HepG2 (cell line): ENCODE data around the gene SPRYD3. TPM values are rescaled to one million over a fixed set of nuclear protein-coding genes. Genes with fewer than 3 reads are reported as not detected.

Source experiments
- AGO1 ChIP-seq: fragments of 200-400 bp; formaldehyde crosslinking; IDR thresholded peaks from 2 replicates; pipeline ENCODE4 v1.6.1; 2017; ENCODE audit warnings: mild to moderate bottlenecking, low read depth, low read length, moderate library complexity; ENCODE audit not compliant: poor library complexity, severe bottlenecking
- KLF16 ChIP-seq, 2 experiments: sonication (generic) in 1 of 2; formaldehyde crosslinking in 1 of 2; IDR thresholded peaks; 2 replicates each; pipeline versions ENCODE4 v1.6.1 to v1.8.0; 2016 to 2023; ENCODE audit warnings: missing genetic modification reagents in 2 of 2, missing compliant biosample characterization in 1 of 2
- MAFK ChIP-seq, 2 experiments: IDR thresholded peaks in 1 of 2; conservative IDR thresholded peaks in 1 of 2; 2 replicates each; pipeline ENCODE4 v1.6.1; 2011; ENCODE audit warnings: improper control_type of control experiment in 2 of 2, low read length in 2 of 2
- NRL ChIP-seq: sonication (generic); formaldehyde crosslinking; IDR thresholded peaks from 2 replicates; pipeline ENCODE4 v1.5.0; 2020; ENCODE audit warnings: missing genetic modification reagents, mild to moderate bottlenecking, moderate library complexity, borderline replicate concordance
- POLR2A ChIP-seq, 2 experiments: IDR thresholded peaks; 2 replicates each; pipeline ENCODE4 v1.6.1; 2011; ENCODE audit warnings: low read depth in 2 of 2, low read length in 2 of 2, mild to moderate bottlenecking in 1 of 2, moderate library complexity in 1 of 2; ENCODE audit not compliant: insufficient read depth in 1 of 2
- SMAD1 ChIP-seq: sonication (generic); formaldehyde crosslinking; IDR thresholded peaks from 2 replicates; pipeline ENCODE4 v1.4.0; 2020; ENCODE audit warnings: missing genetic modification reagents, low read depth, mild to moderate bottlenecking, borderline replicate concordance
- TBP ChIP-seq: sonication (generic); formaldehyde crosslinking; IDR thresholded peaks from 2 replicates; pipeline ENCODE4 v1.5.0; 2020; ENCODE audit warnings: missing genetic modification reagents
- ZFP91 ChIP-seq: sonication (generic); formaldehyde crosslinking; IDR thresholded peaks from 2 replicates; pipeline ENCODE4 v1.9.0; 2022; ENCODE audit warnings: missing genetic modification reagents, mild to moderate bottlenecking, borderline replicate concordance
- ZFX ChIP-seq: sonication (generic); formaldehyde crosslinking; IDR thresholded peaks from 2 replicates; pipeline ENCODE4 v1.4.0; 2020; ENCODE audit warnings: mild to moderate bottlenecking, low read depth, missing genetic modification reagents, moderate library complexity
- ZNF142 ChIP-seq: sonication (generic); formaldehyde crosslinking; IDR thresholded peaks from 2 replicates; pipeline ENCODE4 v1.4.0; 2020; ENCODE audit warnings: missing genetic modification reagents
- ZNF274 ChIP-seq: sonication (generic); formaldehyde crosslinking; IDR thresholded peaks from 2 replicates; pipeline ENCODE4 v1.5.1; 2020; ENCODE audit warnings: mild to moderate bottlenecking, missing genetic modification reagents
- polyA plus RNA-seq, 8 experiments: library from polyadenylated mRNA; depleted of rRNA in 3 of 8; stranded (reverse) in 7 of 8; unstranded in 1 of 8; fragments of >200 nt; fragmentation: Illumina TruSeq in 4 of 8; extraction: Trizol in 4 of 8; gene quantifications; 2 replicates each; pipeline versions ENCODE4 v1.2.1 to v1.2.3, GENCODE V29; 2011 to 2016; ENCODE audit warnings: low read depth in 4 of 8, missing spikeins in 1 of 8, mixed read lengths in 1 of 8; ENCODE audit not compliant: insufficient read depth in 1 of 8
- total RNA-seq, 5 experiments: library from RNA; depleted of rRNA; stranded (reverse); fragments of >200 nt; fragmentation: Illumina TruSeq; extraction: Trizol; gene quantifications; 2 replicates each; pipeline ENCODE4 v1.2.3, GENCODE V29; 2016; ENCODE audit warnings: low read depth in 1 of 5
- TF ChIP-seq, protein P1 (sequence below): sonication (generic); formaldehyde crosslinking; IDR thresholded peaks from 2 replicates; pipeline ENCODE4 v1.5.1; 2020; ENCODE audit warnings: mild to moderate bottlenecking, moderate library complexity, missing genetic modification reagents
- TF ChIP-seq, protein P2 (sequence below): sonication (generic); formaldehyde crosslinking; IDR thresholded peaks from 2 replicates; pipeline ENCODE4 v1.4.0; 2020; ENCODE audit warnings: mild to moderate bottlenecking, missing genetic modification reagents
- TF ChIP-seq, protein P3 (sequence below): sonication (generic); formaldehyde crosslinking; IDR thresholded peaks from 2 replicates; pipeline ENCODE4 v1.5.1; 2020; ENCODE audit warnings: missing genetic modification reagents, mild to moderate bottlenecking, borderline replicate concordance

Gene SPRYD3
- total and polyA plus RNA-seq, 2 of the 13 experiments (the other 11 are each of a cell fraction or from before 2014, with no cell fraction given) = 9.0 to 9.2 TPM

GRCh38 chr12:53046655-53047220 is 32.5 kb downstream of the SPRYD3 start (continued):
- TF ChIP-seq ZFX (CRISPR knock-in tag) = peak; percentile 43; the same call in 1 of the 2 replicates
- TF ChIP-seq, protein P1, sequence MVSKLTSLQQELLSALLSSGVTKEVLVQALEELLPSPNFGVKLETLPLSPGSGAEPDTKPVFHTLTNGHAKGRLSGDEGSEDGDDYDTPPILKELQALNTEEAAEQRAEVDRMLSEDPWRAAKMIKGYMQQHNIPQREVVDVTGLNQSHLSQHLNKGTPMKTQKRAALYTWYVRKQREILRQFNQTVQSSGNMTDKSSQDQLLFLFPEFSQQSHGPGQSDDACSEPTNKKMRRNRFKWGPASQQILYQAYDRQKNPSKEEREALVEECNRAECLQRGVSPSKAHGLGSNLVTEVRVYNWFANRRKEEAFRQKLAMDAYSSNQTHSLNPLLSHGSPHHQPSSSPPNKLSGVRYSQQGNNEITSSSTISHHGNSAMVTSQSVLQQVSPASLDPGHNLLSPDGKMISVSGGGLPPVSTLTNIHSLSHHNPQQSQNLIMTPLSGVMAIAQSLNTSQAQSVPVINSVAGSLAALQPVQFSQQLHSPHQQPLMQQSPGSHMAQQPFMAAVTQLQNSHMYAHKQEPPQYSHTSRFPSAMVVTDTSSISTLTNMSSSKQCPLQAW (CRISPR knock-in tag) = peak; percentile 59
- 0 out of 2 replicates have a peak, but pooled peaks have one; percentile 52 for TF ChIP-seq TBP (CRISPR knock-in tag)
- TF ChIP-seq NRL = peak; percentile 42; the same call in 1 of the 2 replicates
- TF ChIP-seq MAFK (conservative IDR thresholded peaks at IDR 0.05 in 1 of 2, IDR thresholded peaks at IDR 0.05 in 1 of 2; ENCODE audit: low read length in 2 of 2) = no peak
- 0 out of 2 replicates have a peak, but pooled peaks have one; percentile 26 for TF ChIP-seq ZNF274
- TF ChIP-seq ZFP91 (CRISPR knock-in tag) = peak; percentile 25; the same call in 1 of the 2 replicates
- TF ChIP-seq, protein P2, sequence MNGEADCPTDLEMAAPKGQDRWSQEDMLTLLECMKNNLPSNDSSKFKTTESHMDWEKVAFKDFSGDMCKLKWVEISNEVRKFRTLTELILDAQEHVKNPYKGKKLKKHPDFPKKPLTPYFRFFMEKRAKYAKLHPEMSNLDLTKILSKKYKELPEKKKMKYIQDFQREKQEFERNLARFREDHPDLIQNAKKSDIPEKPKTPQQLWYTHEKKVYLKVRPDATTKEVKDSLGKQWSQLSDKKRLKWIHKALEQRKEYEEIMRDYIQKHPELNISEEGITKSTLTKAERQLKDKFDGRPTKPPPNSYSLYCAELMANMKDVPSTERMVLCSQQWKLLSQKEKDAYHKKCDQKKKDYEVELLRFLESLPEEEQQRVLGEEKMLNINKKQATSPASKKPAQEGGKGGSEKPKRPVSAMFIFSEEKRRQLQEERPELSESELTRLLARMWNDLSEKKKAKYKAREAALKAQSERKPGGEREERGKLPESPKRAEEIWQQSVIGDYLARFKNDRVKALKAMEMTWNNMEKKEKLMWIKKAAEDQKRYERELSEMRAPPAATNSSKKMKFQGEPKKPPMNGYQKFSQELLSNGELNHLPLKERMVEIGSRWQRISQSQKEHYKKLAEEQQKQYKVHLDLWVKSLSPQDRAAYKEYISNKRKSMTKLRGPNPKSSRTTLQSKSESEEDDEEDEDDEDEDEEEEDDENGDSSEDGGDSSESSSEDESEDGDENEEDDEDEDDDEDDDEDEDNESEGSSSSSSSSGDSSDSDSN (CRISPR knock-in tag) = peak; percentile 56
- peak; percentile 89 for TF ChIP-seq AGO1
- peak; percentile 48; the same call in 1 of the 2 replicates for TF ChIP-seq SMAD1
- TF ChIP-seq ZNF142 (CRISPR knock-in tag) = 0 out of 2 replicates have a peak, but pooled peaks have one; percentile 50
- TF ChIP-seq, protein P3, sequence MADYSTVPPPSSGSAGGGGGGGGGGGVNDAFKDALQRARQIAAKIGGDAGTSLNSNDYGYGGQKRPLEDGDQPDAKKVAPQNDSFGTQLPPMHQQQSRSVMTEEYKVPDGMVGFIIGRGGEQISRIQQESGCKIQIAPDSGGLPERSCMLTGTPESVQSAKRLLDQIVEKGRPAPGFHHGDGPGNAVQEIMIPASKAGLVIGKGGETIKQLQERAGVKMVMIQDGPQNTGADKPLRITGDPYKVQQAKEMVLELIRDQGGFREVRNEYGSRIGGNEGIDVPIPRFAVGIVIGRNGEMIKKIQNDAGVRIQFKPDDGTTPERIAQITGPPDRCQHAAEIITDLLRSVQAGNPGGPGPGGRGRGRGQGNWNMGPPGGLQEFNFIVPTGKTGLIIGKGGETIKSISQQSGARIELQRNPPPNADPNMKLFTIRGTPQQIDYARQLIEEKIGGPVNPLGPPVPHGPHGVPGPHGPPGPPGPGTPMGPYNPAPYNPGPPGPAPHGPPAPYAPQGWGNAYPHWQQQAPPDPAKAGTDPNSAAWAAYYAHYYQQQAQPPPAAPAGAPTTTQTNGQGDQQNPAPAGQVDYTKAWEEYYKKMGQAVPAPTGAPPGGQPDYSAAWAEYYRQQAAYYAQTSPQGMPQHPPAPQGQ (CRISPR knock-in tag) = no peak
- peak in 1 of 2 experiments; percentile 52; a peak in 2 of 4 replicates for TF ChIP-seq POLR2A (IDR thresholded peaks at IDR 0.05; ENCODE audit: insufficient read depth in 1 of 2, low read depth in 2 of 2, low read length in 2 of 2)
- peak in 1 of 2 experiments; percentile 35; a peak in 1 of 4 replicates for TF ChIP-seq KLF16 (CRISPR knock-in tag; IDR thresholded peaks at IDR 0.05)
